ENCODE data around the gene APBA2. TPM values are rescaled to one million over a fixed set of nuclear protein-coding genes. Genes with fewer than 3 reads are reported as not detected.
A peak's percentile ranks its signal among the peaks of the same experiment; 100 is the strongest.
"Not testable (repeated sequence)": the region's sequence is repeated elsewhere in the genome, so short reads cannot be mapped to it uniquely, and the experiment has no call there.

The APBA2 gene
- polyA plus RNA-seq, result 3.5 TPM
- long read RNA-seq, donor 1, result 0 reads
- long read RNA-seq, donor 2, result 0 reads
- long read RNA-seq, donor 3, result 0 reads
- long read RNA-seq, donor 4, result 0 reads
- long read RNA-seq, donor 5, result 0 reads
- long read RNA-seq, donor 6, result 0 reads
- long read RNA-seq, donor 7, partial matches to known transcripts, result 0 of 1 reads
- long read RNA-seq, donor 7, other reads (novel, unspliced or antisense), result 0 of 1 reads
- long read RNA-seq, donor 8, result 0 reads
- long read RNA-seq, donor 9, result 0 reads
- long read RNA-seq, donor 10, result 0 reads
- long read RNA-seq, donor 11, result 0 reads

DNA sequence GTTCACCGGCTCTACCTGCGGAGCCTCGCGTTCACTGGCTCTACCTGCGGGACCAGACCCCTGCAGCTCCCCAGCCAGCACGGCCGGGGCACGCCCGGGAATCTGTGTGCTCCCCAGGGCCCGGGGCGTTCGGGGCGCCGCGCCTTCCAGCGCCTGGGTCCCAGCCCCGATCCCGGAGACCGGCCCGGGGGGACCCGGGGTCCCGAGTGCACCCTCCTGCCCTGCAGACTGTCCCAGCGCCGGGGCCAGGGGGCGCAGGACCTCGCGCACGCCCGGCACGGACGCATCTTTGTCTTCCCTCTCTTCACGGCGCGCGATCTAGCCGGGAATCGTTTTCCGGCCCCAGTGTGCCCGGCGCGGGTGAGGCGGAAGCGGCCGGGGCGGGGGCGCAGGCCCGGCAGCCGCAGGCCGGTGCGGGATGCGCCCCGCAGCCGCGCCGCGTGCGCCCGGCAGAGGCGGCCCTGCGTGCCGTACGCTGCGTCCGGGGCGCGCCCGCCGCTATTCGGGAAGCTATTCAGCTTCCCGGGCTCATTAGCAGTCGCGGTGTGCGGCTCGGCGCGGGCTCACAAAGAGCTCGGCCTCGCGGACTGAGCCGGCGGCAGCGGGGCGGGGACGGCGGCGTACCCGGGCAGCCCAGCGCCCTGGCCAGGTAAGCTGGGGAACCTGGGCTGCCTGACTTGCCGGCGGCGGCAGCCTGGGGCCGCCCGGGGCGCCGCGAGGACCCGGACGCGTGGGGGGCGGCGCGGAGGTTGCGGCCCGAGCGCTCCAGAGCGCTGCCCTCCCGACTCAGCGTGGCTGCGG is at the start of gene APBA2:
Gene APBA2 (plus strand): TSS at position 345 of the 801 bp plus-strand sequence. CDS start 167,911 bp downstream, outside the sequence.
- Histone ChIP-seq H3K27me3 (ENCODE audit: control insufficient read depth, insufficient read depth, low read length) (peaks cover 26% of the 10 kb centered on the region), H3K9me3 (ENCODE audit: control insufficient read depth, low read depth, low read length) (peaks cover 3% of the 10 kb centered on the region), H3K4me3 (ENCODE audit: low read length) (peak within 1 kb of the TSS; percentile 24), H3K4me1 (ENCODE audit: control insufficient read depth, insufficient read depth, low read length) (no peaks in the 10 kb centered on the region), H3K27ac (ENCODE audit: low read length) (no peak within 1 kb of the TSS), H3K36me3 (ENCODE audit: control insufficient read depth, insufficient read depth, low read length) (no peaks in the 10 kb centered on the region)
- WGBS (ENCODE audit: insufficient coverage, low lambda C conversion rate), result no CpG with 5 or more reads among the region's 109 CpGs
- DNase-seq, result peak in 1 of 2 donors; percentile 51

DNA sequence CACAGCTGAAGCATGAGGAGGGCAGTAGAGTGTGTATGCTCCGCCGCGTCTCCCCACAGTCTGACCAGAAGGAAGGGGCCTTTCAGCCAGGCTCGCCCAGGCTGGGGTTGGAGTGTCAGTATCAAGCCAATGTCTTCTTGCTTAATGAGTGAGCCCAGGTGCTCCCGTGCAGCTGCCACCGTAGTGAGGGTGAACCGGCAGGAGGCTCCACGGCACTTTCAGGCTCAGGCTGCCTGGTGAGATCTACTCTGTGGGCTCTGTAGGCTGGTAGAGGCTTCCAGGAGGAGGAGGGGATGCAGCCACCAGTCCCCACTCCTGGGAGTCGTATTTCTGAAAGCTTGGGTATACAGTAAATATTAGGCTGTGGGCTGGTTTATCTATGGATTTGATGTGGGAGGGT is 45.5 kb upstream of the APBA2 start:
- not testable (repeated sequence) for DNase-seq; H3K27ac ChIP-seq (ENCODE audit: low read length); H3K9me3 ChIP-seq (ENCODE audit: control insufficient read depth, low read depth, low read length); H3K4me1 ChIP-seq (ENCODE audit: control insufficient read depth, insufficient read depth, low read length); H3K27me3 ChIP-seq (ENCODE audit: control insufficient read depth, insufficient read depth, low read length); H3K36me3 ChIP-seq (ENCODE audit: control insufficient read depth, insufficient read depth, low read length); H3K4me3 ChIP-seq (ENCODE audit: low read length)
- no CpG with 5 or more reads among the region's 9 CpGs for WGBS (ENCODE audit: insufficient coverage, low lambda C conversion rate)

DNA sequence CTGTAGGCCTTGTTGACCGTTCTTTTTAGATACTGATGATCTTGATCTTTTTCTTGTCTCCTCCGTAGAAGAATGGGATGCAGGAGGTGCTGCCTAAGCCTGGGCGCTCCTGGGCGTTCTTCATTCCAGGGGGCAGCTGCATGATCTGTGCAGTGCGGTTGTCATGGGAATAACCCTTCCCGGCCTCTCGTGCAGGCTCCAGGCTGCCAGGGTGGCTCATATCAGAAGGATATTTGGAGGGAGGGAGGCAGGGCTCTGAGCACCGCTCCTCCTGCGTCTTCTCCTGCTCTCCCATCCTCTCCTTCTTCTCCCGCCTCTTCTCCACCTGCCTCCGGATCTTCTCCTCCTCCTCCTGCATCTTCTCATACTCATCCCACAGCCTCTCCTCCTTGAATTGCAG is 43.6 kb upstream of the APBA2 start:
- not testable (repeated sequence) for H3K4me1 ChIP-seq (ENCODE audit: control insufficient read depth, insufficient read depth, low read length); H3K9me3 ChIP-seq (ENCODE audit: control insufficient read depth, low read depth, low read length); H3K4me3 ChIP-seq (ENCODE audit: low read length); H3K36me3 ChIP-seq (ENCODE audit: control insufficient read depth, insufficient read depth, low read length); DNase-seq; H3K27me3 ChIP-seq (ENCODE audit: control insufficient read depth, insufficient read depth, low read length); H3K27ac ChIP-seq (ENCODE audit: low read length)
- WGBS (ENCODE audit: insufficient coverage, low lambda C conversion rate), result 66% methylated on average over 3 of the region's 11 CpGs

DNA sequence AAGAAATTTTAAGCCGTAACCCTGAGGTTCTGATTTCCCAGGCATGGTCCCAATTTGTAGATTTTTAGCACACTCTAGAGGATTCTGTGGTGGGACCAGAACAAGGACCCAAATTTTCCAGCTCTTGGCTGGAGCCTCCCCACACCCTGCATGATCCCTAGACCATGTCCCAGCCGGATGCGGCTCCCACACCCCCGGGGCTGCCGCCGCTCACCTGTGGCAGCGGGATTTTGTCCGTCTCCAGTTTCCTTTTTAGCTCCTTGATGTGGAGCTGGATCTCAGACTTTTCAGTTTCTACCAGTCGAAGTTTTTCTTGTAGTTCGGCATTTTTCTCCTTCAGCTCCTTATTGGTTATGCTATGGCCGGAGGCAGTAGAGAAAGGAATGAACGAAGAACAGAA is 42.3 kb upstream of the APBA2 start:
- not testable (repeated sequence) for H3K4me1 ChIP-seq (ENCODE audit: control insufficient read depth, insufficient read depth, low read length); H3K27ac ChIP-seq (ENCODE audit: low read length); DNase-seq; H3K36me3 ChIP-seq (ENCODE audit: control insufficient read depth, insufficient read depth, low read length); H3K4me3 ChIP-seq (ENCODE audit: low read length); H3K9me3 ChIP-seq (ENCODE audit: control insufficient read depth, low read depth, low read length); H3K27me3 ChIP-seq (ENCODE audit: control insufficient read depth, insufficient read depth, low read length)
- WGBS (ENCODE audit: insufficient coverage, low lambda C conversion rate), result 100% methylated on average over 1 of the region's 12 CpGs

DNA sequence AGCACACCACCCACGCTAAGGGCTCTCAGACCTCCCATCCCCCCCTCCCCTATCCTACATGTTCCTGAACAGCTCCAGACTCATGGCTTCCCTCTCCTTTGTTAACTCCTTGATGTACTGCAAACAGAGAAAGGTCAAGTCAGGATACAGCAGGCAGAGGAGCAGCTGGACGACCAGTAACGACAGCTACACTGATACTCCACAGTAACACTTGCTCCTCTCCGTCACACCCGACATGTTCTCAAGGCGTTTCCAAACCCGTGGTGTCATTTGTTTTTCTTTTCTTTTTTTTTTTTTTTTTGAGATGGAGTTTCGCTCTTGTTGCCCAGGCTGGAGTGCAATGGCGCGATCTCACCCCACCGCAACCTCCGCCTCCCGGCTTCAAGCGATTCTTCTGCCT is 41.6 kb upstream of the APBA2 start:
- H3K4me1 ChIP-seq (ENCODE audit: control insufficient read depth, insufficient read depth, low read length); DNase-seq; H3K27ac ChIP-seq (ENCODE audit: low read length); H3K4me3 ChIP-seq (ENCODE audit: low read length); H3K9me3 ChIP-seq (ENCODE audit: control insufficient read depth, low read depth, low read length); H3K27me3 ChIP-seq (ENCODE audit: control insufficient read depth, insufficient read depth, low read length); H3K36me3 ChIP-seq (ENCODE audit: control insufficient read depth, insufficient read depth, low read length): not testable (repeated sequence)
- no CpG with 5 or more reads among the region's 14 CpGs for WGBS (ENCODE audit: insufficient coverage, low lambda C conversion rate)

DNA sequence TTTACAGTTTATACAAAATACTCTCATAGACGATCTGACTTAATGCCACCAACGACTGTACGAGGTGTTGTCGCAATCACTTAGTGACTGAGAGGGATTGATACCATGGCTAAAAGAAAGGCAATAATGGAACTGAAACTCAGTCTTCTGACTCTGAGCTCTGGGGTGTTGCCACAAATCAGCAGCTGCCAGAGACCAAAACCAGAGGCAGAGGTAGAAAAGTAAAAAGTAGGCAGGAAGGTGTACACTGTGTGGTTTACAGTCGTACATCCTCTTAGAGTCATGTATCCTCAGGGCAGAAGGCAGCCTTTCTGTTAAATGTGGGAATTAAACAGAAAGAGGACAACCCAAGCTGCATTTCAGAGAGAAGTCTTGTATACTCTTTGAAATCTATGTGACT is 38.5 kb upstream of the APBA2 start:
- not testable (repeated sequence) for H3K4me1 ChIP-seq (ENCODE audit: control insufficient read depth, insufficient read depth, low read length); H3K27ac ChIP-seq (ENCODE audit: low read length); H3K36me3 ChIP-seq (ENCODE audit: control insufficient read depth, insufficient read depth, low read length); H3K4me3 ChIP-seq (ENCODE audit: low read length); H3K9me3 ChIP-seq (ENCODE audit: control insufficient read depth, low read depth, low read length); H3K27me3 ChIP-seq (ENCODE audit: control insufficient read depth, insufficient read depth, low read length); DNase-seq
- no CpG with 5 or more reads among the region's 5 CpGs for whole genome bisulfite sequencing (ENCODE audit: insufficient coverage, low lambda C conversion rate)

DNA sequence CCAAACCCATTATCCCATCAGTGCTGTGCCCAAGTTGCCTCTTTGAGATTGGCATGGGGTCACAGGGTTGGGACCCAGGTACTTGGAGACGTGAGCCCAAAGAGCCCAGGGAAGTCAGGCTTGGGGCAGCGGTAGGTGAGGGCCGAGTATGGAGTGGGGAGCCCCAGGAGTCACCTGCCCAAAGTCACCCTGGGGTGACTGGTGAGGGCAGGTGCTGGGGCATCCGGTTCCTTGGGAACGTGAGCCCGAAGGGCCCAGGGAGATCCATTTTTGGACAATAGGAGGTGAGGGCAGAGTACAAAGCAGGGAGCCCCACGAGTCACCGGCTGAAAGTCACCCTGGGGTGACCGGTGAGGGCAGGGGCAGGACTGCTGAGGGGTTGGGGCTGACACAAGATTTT is 37.8 kb upstream of the APBA2 start:
- H3K4me3 ChIP-seq (ENCODE audit: low read length); H3K27ac ChIP-seq (ENCODE audit: low read length); H3K27me3 ChIP-seq (ENCODE audit: control insufficient read depth, insufficient read depth, low read length); H3K4me1 ChIP-seq (ENCODE audit: control insufficient read depth, insufficient read depth, low read length); H3K36me3 ChIP-seq (ENCODE audit: control insufficient read depth, insufficient read depth, low read length); H3K9me3 ChIP-seq (ENCODE audit: control insufficient read depth, low read depth, low read length); DNase-seq: not testable (repeated sequence)
- no CpG with 5 or more reads among the region's 9 CpGs for WGBS (ENCODE audit: insufficient coverage, low lambda C conversion rate)

DNA sequence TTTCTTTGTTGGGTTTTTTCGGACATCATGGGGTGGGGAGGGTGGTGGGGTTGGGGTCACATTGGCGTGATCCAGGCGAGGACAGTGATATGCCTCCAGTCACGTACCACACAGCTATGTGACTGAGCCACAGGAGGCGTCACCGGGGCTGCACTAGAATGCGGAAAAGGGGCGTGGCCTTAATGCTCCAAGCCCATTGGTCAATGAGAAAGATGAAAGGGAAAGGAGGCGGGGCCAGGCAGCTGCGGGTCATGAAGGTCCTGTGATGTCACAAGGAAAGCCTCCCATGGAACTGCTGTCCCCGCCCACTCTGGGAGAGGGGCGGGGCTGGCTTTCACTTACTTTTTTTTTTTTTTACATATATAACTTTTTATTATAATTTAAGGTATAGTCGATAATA is 37.3 kb upstream of the APBA2 start, which contains the start of gene GOLGA6L7:
Gene GOLGA6L7 (minus strand): TSS at position 124 of the 400 bp plus-strand sequence. CDS start 95 bp downstream, at position 29.
- DNase-seq; H3K36me3 ChIP-seq (ENCODE audit: control insufficient read depth, insufficient read depth, low read length); H3K4me1 ChIP-seq (ENCODE audit: control insufficient read depth, insufficient read depth, low read length); H3K9me3 ChIP-seq (ENCODE audit: control insufficient read depth, low read depth, low read length); H3K27ac ChIP-seq (ENCODE audit: low read length); H3K27me3 ChIP-seq (ENCODE audit: control insufficient read depth, insufficient read depth, low read length); H3K4me3 ChIP-seq (ENCODE audit: low read length): not testable (repeated sequence)
- WGBS (ENCODE audit: insufficient coverage, low lambda C conversion rate), result 86% methylated on average over 3 of the region's 13 CpGs

DNA sequence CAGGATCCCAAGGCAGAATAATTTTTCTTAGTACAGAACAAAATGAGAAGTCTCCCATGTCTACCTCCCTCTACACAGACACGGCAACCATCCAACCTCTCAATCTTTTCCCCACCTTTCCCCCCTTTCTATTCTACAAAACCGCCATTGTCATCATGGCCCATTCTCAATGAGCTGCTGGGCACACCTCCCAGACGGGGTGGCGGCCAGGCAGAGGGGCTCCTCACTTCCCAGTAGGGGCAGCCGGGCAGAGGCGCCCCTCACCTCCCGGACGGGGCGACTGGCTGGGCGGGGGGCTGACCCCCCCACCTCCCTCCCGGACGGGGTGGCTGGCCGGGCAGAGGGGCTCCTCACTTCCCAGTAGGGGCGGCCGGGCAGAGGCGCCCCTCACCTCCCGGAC is 36.5 kb upstream of the APBA2 start:
- not testable (repeated sequence) for DNase-seq; H3K27ac ChIP-seq (ENCODE audit: low read length); H3K27me3 ChIP-seq (ENCODE audit: control insufficient read depth, insufficient read depth, low read length); H3K4me1 ChIP-seq (ENCODE audit: control insufficient read depth, insufficient read depth, low read length); H3K36me3 ChIP-seq (ENCODE audit: control insufficient read depth, insufficient read depth, low read length); H3K9me3 ChIP-seq (ENCODE audit: control insufficient read depth, low read depth, low read length); H3K4me3 ChIP-seq (ENCODE audit: low read length)
- WGBS (ENCODE audit: insufficient coverage, low lambda C conversion rate), result no CpG with 5 or more reads among the region's 17 CpGs

DNA sequence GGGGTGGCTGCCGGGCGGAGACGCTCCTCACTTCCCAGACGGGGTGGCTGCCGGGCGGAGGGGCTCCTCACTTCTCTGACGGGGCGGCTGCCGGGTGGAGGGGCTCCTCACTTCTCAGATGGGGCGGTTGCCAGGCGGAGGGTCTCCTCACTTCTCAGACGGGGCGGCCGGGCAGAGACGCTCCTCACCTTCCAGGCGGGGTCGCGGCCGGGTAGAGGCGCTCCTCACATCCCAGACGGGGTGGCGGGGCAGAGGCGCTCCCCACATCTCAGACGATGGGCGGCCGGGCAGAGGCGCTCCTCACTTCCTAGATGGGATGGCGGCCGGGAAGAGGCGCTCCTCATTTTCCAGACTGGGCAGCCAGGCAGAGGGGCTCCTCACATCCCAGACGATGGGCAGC is 36.0 kb upstream of the APBA2 start:
- no CpG with 5 or more reads among the region's 31 CpGs for WGBS (ENCODE audit: insufficient coverage, low lambda C conversion rate)
- not testable (repeated sequence) for H3K4me3 ChIP-seq (ENCODE audit: low read length); H3K27me3 ChIP-seq (ENCODE audit: control insufficient read depth, insufficient read depth, low read length); DNase-seq; H3K9me3 ChIP-seq (ENCODE audit: control insufficient read depth, low read depth, low read length); H3K36me3 ChIP-seq (ENCODE audit: control insufficient read depth, insufficient read depth, low read length); H3K4me1 ChIP-seq (ENCODE audit: control insufficient read depth, insufficient read depth, low read length); H3K27ac ChIP-seq (ENCODE audit: low read length)
